ENCODE data around the gene LIN7A.
"Not testable (repeated sequence)": the region's sequence is repeated elsewhere in the genome, so short reads cannot be mapped to it uniquely, and the experiment has no call there.

Gene LIN7A

GRCh38 chr12:80917651-80918050 lies 20.1 kb downstream of the LIN7A start:
- DNase-seq: no peak

DNA sequence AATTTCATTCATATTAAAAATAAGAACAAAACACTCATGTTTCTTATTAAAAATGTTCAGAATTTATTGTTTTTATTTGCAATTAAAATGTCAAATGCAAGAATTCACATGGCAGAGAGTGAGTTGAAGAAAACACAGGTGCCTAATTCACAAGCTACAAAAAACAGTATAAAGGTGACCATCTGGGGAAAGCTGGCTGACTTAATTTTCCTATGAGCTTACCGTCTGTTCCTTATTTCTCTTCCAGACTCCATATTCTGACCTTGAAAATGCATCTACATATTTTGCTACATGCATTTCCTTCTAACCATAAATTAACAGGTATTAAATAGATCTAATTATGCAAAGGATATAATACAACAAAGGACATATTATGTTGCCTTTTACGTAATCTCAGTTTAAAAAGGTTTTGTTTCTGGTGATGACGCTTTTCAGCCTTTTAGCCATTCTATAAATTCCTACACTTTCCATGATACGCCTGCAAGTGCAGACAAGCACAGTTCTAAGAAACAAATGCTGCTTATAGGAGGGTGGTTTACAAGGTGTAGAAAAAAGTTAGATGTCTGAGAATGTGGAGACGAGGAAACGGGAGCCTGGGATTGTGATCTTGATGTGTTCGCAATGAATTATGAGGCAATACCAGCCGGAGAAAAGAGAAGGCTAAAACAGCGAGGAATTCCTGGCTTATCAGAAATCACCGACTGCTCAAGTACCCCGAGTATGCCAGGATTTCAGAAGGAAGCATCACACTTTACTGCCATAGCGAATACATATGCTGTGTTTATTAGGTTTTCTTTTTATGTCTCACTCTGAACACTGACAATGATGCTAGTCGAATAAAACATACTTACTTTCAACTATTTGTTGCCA lies 24.6 kb downstream of the LIN7A start:
- no peak for DNase-seq

DNA sequence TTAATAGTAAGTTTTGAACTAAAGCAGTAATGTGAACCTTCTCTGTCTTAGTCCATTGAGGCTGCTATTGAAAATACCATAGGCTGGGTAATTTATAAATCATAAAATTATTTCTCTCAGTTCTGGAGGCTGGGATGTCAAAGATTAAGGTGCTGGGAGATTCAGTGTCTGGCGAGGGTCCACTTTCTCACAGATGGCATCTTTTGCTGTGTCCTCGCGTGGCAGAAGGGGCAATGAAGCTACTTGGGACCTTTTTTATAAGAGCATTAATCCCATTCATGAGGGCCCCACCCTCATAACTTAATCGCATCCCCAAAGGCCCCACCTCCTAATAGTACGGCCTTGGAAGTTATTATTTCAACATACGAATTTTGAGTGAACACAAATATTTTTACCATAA lies 28.4 kb downstream of the LIN7A start:
- no peak for DNase-seq

DNA sequence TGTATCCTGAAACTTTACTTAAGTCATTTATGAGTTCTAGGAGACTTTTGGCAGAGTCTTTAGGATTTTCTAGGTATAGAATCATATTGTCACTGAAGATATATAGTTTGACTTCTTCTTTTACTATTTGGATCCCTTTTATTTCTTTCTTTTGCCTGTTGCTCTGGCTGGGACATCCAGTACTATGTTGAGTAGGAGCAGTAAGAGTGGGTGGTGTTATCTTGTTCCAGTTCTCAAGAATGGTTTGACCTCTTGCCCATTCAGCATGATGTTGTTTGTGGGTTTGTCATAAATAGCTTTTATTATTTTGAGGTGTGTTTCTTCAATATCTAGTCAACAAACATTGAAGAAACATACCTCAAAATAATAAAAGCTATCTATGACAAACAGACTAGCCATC lies 35.0 kb downstream of the LIN7A start:
- DNase-seq: no peak

DNA sequence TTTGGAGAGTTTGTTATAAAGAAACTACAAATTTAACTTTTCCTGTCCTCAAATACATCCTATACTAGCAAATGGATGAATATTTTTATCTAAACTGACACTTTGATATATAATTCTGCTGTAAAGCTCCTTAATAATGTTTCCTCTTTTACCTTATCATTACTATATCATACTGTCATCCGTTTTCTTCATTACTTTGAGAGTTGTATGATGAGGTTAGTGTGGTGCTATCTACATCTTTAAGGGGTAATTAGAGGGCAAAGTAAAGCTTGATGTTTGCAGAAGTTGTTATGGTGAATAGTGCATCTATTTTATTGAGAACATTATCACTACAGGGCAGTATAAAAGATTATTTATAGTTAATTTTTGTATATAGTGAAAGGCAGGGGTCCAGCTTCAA lies 36.1 kb downstream of the LIN7A start:
- DNase-seq: no peak

- DNase-seq: no peak
Observed at GRCh38 chr12:80895240-80895639, 42.5 kb downstream of the LIN7A start.

GRCh38 chr12:80894179-80894578 lies 43.6 kb downstream of the LIN7A start:
- DNase-seq: no peak

GRCh38 chr12:80892597-80893445 lies 44.9 kb downstream of the LIN7A start:
- no peak for DNase-seq

GRCh38 chr12:80884651-80885050 lies 53.1 kb downstream of the LIN7A start:
- no peak for DNase-seq

- no peak for DNase-seq
Observed at GRCh38 chr12:80881106-80881505, 56.6 kb downstream of the LIN7A start.

DNA sequence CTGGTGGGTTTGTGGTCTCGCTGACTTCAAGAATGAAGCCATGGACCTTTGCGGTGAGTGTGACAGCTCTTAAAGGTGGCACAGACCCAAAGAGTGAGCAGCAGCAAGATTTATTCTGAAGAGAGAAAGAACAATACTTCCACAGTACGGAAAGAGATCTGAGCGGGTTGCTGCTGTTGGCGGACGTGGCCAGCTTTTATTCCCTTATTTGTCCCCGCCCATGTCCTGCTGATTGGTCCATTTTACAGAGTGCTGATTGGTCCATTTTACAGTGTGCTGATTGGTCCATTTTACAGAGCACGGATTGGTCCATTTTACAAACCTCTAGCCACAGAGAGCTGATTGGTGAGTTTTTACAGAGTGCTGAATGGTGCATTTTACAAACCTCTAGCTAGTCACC lies 59.3 kb downstream of the LIN7A start:
- not testable (repeated sequence) for DNase-seq

DNA sequence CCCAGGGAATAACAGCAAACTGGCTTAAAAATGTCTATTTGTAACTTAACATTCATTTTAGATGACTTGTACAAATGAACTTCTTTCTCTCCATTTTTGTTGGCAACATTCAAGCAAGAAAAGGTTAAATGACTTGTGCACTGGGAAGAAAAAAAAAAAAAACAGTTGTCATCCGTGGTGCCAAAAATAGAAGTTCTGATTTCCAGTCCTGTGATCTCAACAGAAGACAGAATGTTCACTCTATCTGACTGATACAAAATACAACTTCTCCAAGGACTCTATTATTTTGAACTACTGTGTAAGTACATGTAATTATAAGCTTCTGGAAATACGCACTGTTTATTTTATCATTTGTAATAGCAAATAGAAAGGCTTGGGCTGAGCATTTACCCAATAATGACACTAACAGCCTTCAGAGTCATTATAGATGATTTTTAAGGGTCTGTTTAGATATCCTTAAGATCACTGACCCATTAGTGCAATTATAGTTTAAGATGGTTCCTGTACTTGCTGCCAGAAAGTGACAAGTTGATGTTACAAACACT lies 59.9 kb downstream of the LIN7A start:
- no peak for DNase-seq

DNA sequence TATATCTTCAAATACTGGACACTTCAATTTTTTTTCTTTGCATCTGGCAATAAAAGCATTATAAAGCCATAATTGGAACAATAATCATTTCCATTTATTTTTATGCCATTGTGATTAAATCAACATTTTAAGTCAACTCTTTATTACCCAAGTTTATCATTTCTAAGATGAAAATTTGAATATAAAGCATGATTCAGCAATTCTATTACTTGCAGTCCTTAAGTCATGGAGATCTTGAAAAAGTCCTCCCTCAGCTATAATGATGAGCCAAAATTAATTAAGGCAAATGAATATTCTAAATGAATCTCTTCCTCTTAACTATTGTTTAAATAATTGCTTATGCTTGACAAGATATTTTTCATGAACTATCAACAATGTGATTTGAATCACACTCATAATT lies 65.7 kb downstream of the LIN7A start:
- DNase-seq: no peak

- no peak for DNase-seq
Observed at GRCh38 chr12:80869264-80869663, 68.5 kb downstream of the LIN7A start.

GRCh38 chr12:80868576-80868975 lies 69.2 kb downstream of the LIN7A start:
- DNase-seq: no peak

DNA sequence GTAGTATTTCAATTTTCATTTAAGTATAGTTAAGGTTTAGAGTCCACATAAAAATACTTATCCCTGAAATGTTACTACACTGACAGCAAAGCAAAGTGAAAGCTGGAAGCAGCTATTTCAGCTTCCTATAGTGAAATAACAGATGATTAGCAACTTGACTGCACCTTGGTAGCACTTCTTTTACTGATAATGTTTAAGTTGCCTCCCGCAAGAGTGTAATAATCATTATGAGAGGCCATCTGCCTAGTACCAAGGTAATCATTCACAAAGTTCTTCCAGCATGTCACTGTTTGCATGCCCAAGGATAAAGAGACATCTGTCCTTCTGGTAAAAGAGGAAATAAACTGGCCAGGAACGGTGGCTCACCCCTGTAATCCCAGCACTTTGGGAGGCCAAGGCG lies 69.8 kb downstream of the LIN7A start:
- DNase-seq: no peak

- DNase-seq: no peak
Observed at GRCh38 chr12:80864046-80864735, 73.5 kb downstream of the LIN7A start.

GRCh38 chr12:80862531-80862930 lies 75.2 kb downstream of the LIN7A start:
- DNase-seq: no peak

- DNase-seq: no peak
Observed at GRCh38 chr12:80861641-80862378, 75.9 kb downstream of the LIN7A start.

DNA sequence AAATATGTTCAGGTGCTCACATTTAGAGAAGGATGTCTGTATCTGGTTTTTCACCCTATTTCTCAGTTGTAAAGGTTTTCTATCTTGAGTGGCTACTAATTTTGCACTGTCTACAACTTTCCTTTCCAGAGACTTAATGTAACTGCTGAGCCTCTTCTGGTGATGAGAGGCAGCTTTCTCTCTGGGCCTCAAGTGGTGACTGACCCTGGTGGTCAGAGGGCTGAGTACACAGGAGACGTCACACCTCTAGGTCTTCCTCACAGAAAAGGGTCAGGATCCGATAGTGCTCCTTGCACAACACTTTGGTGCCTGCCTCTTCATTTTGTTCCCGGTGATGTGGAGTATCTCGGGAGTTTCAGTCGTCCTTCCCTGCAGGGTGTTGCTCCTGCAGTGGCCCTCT lies 76.8 kb downstream of the LIN7A start:
- DNase-seq: no peak

DNA sequence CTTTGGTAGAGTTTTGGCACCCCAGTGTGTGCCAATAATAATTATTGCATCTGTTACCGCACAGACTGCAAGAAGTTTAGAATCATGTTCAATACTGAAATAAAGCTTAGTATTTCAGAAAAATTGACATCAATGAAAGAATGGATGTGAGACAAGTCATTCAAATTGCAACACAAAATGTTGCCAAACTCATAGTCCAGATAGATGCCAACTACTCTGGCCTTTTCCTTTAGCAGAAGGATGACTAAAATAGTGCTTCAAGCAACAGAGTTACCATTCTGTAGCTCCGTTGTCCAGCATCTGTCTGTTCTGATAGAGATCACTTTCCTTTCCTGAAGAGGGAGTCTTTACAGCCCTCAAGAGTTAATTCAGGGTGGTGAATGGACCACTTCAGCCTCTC lies 77.5 kb downstream of the LIN7A start:
- no peak for DNase-seq

DNA sequence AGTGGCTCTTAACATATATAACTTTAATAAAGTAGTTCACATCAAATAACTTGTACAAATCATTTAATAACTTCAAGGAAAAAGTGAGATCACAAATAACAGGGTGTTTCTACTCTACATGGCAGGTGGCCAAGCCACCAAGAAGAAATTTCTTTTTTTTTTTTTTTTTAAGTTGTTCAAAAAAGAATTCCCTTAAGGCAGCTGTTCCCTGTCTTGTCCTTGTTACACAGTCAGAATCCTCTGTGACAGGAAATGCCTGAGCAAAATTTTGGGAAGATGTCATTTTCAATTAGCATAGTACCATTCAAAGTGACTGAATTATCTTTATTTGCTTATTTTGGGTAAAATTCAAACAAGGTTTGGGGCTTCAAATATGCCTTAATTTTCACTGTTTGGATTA lies 79.4 kb downstream of the LIN7A start:
- no peak for DNase-seq

GRCh38 chr12:80857311-80857710 lies 80.4 kb downstream of the LIN7A start:
- DNase-seq: no peak
